NCI-H146 treated with DMSO at 0.1 percent for 48 hours (cell line): ENCODE measurements around the gene RBM19.

Source experiments
- DNase-seq: peaks from one replicate; lab custom pipeline; 2025; ENCODE audit not compliant: unreplicated experiment; lab: John Stamatoyannopoulos, UW

The RBM19 gene

GRCh38 chr12:113860950-113861349 lies 105.2 kb downstream of the RBM19 start:
- no peak for DNase-seq

GRCh38 chr12:113860059-113860820 lies 105.9 kb downstream of the RBM19 start:
- DNase-seq: no peak

DNA sequence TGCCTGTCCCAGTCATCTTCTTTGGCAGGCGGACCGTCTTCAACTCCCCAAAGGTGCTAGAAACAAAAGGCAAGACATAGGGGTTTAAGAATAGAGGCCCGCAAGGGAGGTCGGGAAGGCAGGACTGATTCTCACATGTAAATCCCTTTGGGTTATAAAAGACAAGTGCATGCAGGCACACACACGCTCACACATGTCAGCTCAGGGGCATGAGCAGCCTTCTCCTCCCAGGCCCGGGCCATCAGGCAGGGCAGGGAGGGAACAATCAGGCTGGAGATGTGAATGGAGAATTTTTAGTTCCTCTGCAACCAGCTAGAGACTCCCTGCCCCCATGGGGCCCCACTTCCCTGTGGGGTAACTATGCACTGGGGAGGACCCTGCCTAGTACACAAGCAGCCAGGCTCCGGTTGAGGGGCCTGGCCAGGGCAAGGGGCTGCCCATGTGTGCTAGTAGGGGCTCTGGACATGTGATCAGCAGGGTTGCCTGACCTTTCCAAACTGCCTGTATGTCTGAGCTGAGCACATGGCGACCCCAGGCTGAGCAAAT lies 107.2 kb downstream of the RBM19 start:
- DNase-seq: no peak

- no peak for DNase-seq
These were observed 108.8 kb downstream of the RBM19 start for GRCh38 chr12:113857371-113857770.

DNA sequence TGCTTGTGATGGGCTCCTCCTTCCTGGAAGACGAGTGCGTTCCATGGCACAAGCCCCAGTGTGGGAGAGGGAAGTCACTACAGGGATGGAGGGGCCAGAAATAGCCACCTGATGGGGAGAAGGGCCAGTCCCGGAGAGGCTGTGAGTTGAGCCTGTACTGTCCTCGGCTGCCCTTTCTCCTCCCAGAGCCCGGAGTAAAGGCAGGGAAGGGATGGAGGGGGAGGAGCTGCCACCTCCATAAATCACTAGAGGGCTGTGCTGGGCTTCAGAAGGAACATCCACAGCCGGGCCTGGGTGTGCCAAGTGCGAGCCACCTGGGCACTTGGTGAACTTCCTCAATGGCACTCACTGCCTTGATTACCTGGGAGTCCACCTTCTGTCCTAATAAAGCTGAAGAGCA lies 110.1 kb downstream of the RBM19 start:
- no peak for DNase-seq

DNA sequence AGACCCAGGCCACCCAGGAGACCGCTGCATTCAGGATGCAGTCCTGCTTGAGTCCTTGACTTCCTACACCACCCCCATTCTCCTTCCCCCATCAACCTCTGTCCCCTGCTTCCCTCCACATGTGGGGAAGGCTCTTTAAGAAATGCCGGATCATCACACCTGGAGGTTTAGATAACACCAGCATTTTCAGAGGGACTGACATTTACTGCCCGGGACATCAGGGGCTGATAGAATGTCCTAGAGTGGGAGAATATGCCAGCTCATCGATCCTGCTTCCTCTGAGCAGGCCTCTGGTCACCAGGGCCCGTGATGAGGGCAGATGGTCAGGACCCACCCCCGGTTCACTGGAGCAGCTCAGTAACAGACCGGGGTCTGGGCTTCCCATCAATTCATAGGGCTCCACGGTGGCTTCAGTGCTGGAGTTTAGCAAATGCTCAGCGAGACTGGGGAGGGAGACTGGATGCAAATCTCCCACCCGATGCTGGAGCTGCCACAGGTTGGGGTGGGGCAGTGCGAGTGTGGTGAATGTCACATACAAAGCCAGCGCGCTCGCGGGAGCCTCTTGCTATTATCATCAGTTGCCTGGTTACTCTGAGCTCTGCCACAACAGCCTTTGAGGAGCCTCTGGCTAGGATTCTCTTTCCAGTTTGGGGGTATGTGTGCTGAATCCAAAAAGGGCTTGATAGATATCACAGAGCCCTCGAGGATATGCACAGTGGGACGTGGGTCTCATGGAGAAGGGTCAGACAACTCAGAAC lies 111.6 kb downstream of the RBM19 start:
- DNase-seq: no peak

DNA sequence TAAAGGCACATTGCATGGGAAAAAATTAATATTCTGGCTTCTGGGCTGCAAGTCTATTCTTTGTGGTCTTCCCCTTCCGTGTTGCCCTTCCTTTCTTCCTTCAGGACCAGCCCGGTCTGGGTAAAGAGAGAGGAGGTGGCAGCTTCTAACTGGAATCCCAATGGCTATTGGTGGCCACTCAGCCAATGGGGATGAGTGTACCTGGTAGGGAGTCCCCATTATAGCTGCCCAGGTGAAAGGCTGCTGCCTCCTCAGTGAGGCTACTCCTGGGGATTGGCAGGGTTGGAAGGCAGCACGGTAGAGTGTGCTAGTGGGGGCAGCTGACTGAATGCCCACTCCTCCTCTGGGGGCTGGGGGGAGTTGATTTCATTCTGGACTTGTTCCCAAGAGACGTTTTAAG lies 112.6 kb downstream of the RBM19 start:
- peak; percentile 50 for DNase-seq

DNA sequence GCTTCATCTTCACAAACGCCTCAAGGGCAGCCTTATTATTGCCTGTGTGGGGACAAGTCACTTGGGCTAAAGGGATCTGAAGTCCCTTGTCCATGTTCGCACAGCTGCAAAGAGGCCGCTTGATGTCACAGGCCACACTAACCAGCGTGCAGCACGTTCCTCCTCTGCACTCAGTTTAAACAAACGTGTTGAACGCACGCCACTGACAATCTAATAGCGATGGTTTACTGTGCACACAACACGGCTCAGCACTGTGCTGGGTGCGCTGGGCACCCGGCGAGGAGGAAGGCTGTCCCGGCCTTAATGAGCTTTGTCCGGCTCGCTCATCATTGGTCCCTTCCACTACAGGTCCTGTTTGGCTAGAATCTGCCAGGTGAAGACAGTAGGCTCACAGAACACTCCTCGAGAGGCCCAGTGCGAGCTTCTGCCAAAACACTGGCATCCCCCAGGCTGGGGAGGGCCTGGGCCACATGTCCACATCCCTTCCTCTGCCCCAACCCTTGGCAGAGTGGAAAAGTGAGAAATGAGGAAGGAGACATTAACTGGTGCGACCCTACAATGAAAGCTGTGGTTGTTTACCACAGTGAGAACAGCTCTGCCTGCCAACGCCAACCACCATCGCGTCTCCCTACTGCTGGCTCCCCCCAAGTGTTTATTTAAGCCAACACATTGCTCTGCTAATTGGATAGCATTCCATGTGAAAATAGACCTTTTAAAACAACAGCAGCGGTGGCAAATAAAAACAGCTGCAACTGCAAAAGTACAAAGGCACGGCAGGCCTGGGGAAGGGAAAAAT lies 113.2 kb downstream of the RBM19 start:
- DNase-seq: no peak

GRCh38 chr12:113852264-113852663 lies 113.9 kb downstream of the RBM19 start:
- no peak for DNase-seq

GRCh38 chr12:113850309-113851056 lies 115.6 kb downstream of the RBM19 start:
- DNase-seq: no peak

DNA sequence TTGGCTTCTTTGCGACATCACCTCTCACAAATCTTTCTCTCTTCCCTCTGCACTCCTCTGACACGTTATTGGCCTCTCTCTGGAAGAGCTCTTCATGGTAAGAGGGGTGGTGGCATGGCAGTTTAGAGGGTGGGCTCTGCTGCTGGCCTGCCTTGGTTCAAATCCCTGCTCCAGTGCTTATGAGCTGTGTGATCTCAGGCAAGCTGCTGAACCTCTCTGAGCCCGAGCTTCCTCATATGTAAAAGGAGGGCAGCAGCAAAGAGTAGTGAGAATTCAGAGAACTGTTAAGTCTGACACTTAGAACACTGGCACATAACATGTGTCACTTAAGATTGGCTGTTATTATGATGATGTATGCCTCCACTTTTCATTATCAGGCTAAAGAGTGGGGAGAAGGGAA lies 118.3 kb downstream of the RBM19 start:
- no peak for DNase-seq

GRCh38 chr12:113846883-113847755 lies 119.0 kb downstream of the RBM19 start:
- DNase-seq: no peak

DNA sequence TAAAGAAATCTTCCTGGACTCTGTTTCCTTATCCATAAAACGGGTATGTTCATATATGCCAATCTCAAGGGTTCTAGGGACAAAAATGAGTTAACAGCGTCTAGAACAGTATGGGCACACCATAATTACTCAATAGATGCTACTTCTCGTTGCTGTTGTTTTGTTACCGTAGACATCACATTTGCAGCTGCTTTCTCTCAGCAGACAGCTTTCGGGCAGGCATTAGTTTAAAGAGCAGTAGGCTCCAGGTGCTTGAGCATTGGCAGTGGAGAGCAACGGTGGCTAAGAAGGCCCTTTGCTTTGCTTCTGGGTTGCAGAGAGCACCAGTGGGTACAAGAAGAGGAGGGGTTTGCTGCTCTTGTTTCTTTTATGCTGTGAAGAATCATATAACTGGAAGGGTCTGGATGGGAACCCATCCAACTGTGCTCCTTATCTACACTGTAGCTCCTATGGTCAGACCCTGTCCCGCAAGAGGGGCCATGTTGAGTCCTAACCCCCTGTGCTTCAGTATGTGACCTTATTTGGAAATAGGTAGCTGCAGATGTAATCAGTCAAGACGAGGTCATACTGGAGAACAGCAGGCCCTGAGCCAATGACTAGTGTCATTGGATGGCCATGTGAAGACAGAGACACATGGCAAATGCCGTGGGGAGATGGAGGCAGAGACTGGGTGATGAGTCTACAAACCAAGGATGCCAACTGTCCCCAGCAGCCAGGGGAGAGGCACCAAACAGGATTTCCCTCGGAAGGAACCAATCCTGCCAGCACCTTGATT lies 120.0 kb downstream of the RBM19 start:
- DNase-seq: no peak

GRCh38 chr12:113844495-113845210 lies 121.5 kb downstream of the RBM19 start:
- no peak for DNase-seq

DNA sequence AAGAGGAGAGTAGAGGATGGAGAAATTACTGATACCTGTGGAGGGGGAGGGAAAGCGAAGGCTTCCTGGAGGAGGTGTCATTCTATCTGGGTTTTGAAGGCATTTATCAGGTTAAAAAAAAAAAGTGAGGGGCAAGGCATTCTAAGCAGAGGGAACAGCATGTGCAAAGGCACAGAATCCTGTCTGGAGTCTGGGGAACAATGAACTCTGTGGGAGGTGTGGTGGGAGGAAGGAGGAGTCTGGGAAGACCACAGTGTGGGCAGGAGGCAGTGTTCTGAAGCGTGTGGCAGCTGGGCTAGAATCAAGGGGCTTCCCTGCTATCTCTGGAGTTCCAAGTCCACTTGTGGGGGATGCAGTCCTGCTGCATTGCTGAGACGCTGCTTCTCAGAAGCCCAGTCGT lies 123.4 kb downstream of the RBM19 start:
- DNase-seq: no peak

DNA sequence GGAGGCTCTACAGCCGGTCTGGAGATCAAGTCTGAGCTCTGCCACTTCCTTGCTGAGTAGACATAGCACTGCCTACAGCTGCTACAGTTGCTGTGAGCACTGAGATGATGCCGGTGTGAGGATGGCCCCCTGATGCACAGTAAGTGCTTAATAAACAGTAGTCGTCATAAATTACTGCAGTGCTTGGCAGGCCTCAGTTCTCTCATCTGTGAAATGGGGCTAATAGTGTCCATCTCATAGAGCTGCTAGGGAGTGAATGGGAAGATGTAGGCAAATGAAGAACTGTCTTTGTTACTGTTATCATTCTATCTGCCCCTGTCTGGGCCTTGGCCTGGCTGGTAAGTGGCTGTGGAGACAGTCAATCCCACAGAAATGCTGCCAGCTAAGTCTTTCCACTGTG lies 124.3 kb downstream of the RBM19 start:
- no peak for DNase-seq

DNA sequence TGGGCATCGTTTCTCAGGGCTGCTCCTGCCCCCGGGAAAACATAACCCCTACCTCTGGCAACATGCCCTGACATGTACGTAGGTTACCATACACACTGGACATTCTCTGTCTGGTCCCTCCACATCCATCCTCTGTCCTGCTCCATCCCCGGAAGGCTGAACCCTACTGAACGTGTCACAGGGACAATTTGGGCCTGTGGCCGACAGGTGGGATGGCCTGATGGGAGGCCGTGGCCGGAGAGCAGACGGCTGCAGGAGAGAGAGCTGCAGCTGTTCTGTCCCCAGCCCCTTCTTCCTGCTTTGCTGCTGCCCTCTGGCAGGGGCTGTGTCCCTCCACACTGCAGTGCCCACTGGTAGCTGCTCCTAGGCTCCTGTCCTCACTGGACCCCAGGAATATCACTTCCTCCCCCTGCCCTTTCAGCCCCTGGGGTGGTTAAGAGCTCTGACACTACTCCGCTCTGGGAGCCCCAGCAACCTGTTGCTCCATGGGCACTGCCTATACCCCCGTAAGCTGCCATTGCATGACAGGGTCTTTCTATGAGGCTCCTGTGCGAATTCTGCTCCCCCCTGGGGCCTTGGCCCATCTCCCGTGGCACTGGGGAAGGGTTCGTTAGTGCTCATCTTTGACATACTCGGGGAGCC lies 125.6 kb downstream of the RBM19 start:
- no peak for DNase-seq

DNA sequence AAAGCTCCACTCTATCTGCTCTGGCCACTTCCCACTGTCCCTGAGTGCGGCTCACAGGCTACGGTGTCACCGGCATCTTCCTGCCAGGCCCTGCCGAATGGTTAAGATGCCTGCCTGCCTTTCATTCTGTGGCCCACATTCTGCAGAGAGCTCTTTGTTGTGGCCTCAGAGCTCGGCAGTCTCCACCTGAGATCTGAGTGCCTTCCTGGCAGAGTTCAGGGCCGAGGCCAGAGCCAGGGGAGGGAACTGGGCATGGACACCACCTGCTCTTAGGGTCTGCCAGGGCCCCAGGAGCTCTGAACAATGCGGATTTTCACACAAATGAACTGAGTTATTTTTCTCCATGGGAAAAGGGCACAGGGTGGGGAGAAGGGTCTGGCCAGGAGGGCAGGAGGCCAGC lies 127.2 kb downstream of the RBM19 start:
- DNase-seq: no peak
